H1 (cell line): ENCODE measurements around the gene RXFP4. TPM values are rescaled to one million over a fixed set of nuclear protein-coding genes. Genes with fewer than 3 reads are reported as not detected.

ENCODE experiments used
- CHD7 ChIP-seq: fragments of 300-600 bp; sonication (generic); IDR thresholded peaks from 2 replicates; pipeline ENCODE4 v1.7.1; 2012; ENCODE audit warnings: low read length, moderate library complexity, mild to moderate bottlenecking, inconsistent platforms; ENCODE audit not compliant: insufficient replicate concordance
- PHF8 ChIP-seq: fragments of 200-600 bp; sonication (generic); conservative IDR thresholded peaks from 2 replicates; pipeline ENCODE4 v1.7.1; 2012; ENCODE audit warnings: low read depth, mild to moderate bottlenecking, inconsistent platforms, low read length, moderate library complexity
- SAP30 ChIP-seq: fragments of 300-600 bp; sonication (generic); IDR thresholded peaks from 2 replicates; pipeline ENCODE4 v1.7.1; 2012; ENCODE audit warnings: low read length, moderate library complexity, mild to moderate bottlenecking, inconsistent platforms; ENCODE audit not compliant: insufficient read depth, insufficient replicate concordance
- SRF ChIP-seq: IDR thresholded peaks from 2 replicates; pipeline ENCODE4 v1.6.1; 2011; ENCODE audit warnings: mild to moderate bottlenecking, low read depth, low read length, moderate library complexity
- TCF12 ChIP-seq: IDR thresholded peaks from 2 replicates; pipeline ENCODE4 v1.6.1; 2011; ENCODE audit warnings: low read depth, mild to moderate bottlenecking, low read length
- polyA plus RNA-seq, 7 experiments: library from polyadenylated mRNA; depleted of rRNA in 3 of 7; stranded (reverse) in 5 of 7; unstranded in 2 of 7; fragments of >200 nt in 5 of 7; fragments of 200-250 nt in 2 of 7; gene quantifications; 1 replicate in 5 of 7; 2 replicates in 1 of 7; 4 replicates in 1 of 7; pipeline versions ENCODE4 v1.2.1 to v1.2.3, GENCODE V29; 2011 to 2013; ENCODE audit warnings: missing spikeins in 2 of 7, mixed read lengths in 2 of 7
- total RNA-seq: library from RNA; stranded (reverse); fragmentation: NEBNext Ultra II Directional; extraction: Animal tissue kit (Norgen Biotek cat#: 25700); gene quantifications from 2 replicates; pipeline ENCODE4 v1.2.1, GENCODE V29; 2021

The RXFP4 gene
- total and polyA plus RNA-seq, 2 of the 8 experiments (the other 6 are each of a cell fraction or from before 2014, with no cell fraction given): not detected

GRCh38 chr1:155934936-155935590 is 6.4 kb upstream of the RXFP4 start (continued):
- no peak for TF ChIP-seq SRF
- TF ChIP-seq TCF12: no peak
- no peak for TF ChIP-seq SAP30
- no peak for TF ChIP-seq CHD7
- no peak for TF ChIP-seq PHF8
- TF ChIP-seq, all 59 proteins: peak for 0
